NCI-H526 treated with DMSO at 0.1 percent for 48 hours (cell line): ENCODE measurements around the gene LMBRD1.

Experiments
- DNase-seq: peaks from one replicate; lab custom pipeline; 2025; lab: John Stamatoyannopoulos, UW

LMBRD1 gene

DNA sequence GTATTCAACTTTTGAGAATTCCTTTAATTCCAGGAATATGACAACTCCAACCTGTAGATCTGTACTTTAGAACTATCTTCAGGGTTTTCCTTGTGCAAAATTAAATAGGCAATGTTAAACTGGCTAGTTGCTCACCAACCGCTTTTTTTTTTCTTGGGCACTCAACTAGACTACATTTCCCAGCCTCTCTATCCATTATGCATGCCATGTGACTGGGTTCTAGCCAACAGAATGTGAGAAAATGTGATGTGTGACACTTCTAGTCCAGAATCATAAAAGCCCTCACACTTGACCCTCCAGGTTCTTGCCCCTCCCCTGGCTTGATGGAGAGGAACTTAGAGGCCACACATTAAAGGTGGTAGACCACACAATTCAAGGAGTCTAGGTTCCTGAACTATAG, 166.0 kb downstream of the LMBRD1 start:
- no peak for DNase-seq

GRCh38 chr6:69627625-69628024, 169.2 kb downstream of the LMBRD1 start:
- DNase-seq: no peak

DNA sequence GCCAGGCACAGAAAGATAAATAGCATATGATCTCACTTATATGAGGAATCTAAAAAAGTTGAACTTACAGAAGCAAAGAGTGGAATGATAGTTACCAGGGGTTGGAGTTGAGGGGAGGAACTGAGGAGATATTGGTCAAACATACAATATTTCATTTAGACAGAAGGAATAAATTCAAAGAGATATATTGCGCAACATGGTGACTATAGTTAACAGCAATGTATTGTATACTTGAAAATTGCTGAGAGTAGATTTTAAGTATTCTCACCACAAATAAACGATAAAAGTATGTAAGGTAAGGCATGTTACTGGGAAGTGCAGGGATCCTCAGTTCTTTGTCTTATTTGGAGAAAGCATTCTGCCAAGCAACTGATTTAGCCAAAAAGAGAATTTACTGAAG, 171.9 kb downstream of the LMBRD1 start:
- DNase-seq: no peak
